ENCODE measurements around the gene THAP9.
"Not testable (repeated sequence)": the region's sequence is repeated elsewhere in the genome, so short reads cannot be mapped to it uniquely, and the experiment has no call there.

THAP9 gene

GRCh38 chr4:82898322-82899243, 2.0 kb upstream of the THAP9 start:
- DNase-seq: peak; percentile 63

- DNase-seq: peak; percentile 78
These were observed 1.0 kb upstream of the THAP9 start for GRCh38 chr4:82899374-82900065.

GRCh38 chr4:82900066-82900410, 497 bp upstream of the THAP9 start:
- peak; percentile 84 for DNase-seq

- no peak for DNase-seq
These were observed 716 bp downstream of the THAP9 start for GRCh38 chr4:82901183-82901718.

- peak; percentile 56 for DNase-seq
These were observed 3.2 kb downstream of the THAP9 start for GRCh38 chr4:82903737-82904136.

GRCh38 chr4:82905205-82905604, 4.7 kb downstream of the THAP9 start:
- peak; percentile 87 for DNase-seq

GRCh38 chr4:82906469-82906868, 5.9 kb downstream of the THAP9 start:
- DNase-seq: no peak

- no peak for DNase-seq
These were observed 8.8 kb downstream of the THAP9 start for GRCh38 chr4:82909326-82909725.

GRCh38 chr4:82913305-82913704, 12.8 kb downstream of the THAP9 start:
- DNase-seq: no peak

- DNase-seq: not testable (repeated sequence)
These were observed 13.4 kb downstream of the THAP9 start for GRCh38 chr4:82913968-82914367.

- DNase-seq: no peak
These were observed 17.6 kb downstream of the THAP9 start for GRCh38 chr4:82918091-82918490.

GRCh38 chr4:82919386-82919785, 18.9 kb downstream of the THAP9 start:
- no peak for DNase-seq

GRCh38 chr4:82921795-82922194, 21.3 kb downstream of the THAP9 start:
- DNase-seq: peak; percentile 5

GRCh38 chr4:82930848-82931755, 30.6 kb downstream of the THAP9 start:
- DNase-seq: no peak

GRCh38 chr4:82934441-82934840, 33.9 kb downstream of the THAP9 start:
- DNase-seq: no peak

- no peak for DNase-seq
These were observed 38.9 kb downstream of the THAP9 start for GRCh38 chr4:82939414-82939813.

GRCh38 chr4:82947498-82947897, 47.0 kb downstream of the THAP9 start:
- DNase-seq: no peak

- DNase-seq: no peak
These were observed 48.2 kb downstream of the THAP9 start for GRCh38 chr4:82948647-82949204.

- DNase-seq: no peak
These were observed 50.7 kb downstream of the THAP9 start for GRCh38 chr4:82951196-82951595.

- no peak for DNase-seq
These were observed 53.7 kb downstream of the THAP9 start for GRCh38 chr4:82954212-82954611.

- DNase-seq: no peak
These were observed 56.5 kb downstream of the THAP9 start for GRCh38 chr4:82957045-82957444.

- no peak for DNase-seq
These were observed 65.2 kb downstream of the THAP9 start for GRCh38 chr4:82965763-82966162.

- no peak for DNase-seq
These were observed 68.4 kb downstream of the THAP9 start for GRCh38 chr4:82968972-82969371.

Data from OCI-M1 (cell line).